Lung (tissue), 12 donors: ENCODE data around the gene TRAT1. TPM values are rescaled to one million over a fixed set of nuclear protein-coding genes. Genes with fewer than 3 reads are reported as not detected.

Experiments
- ATAC-seq: fragments of 200-7000 bp; cut with Tn5 transposase; one replicate; pipeline ENCODE4 v1.9.1; 2020; ENCODE audit warnings: moderate number of reproducible peaks; ENCODE audit not compliant: insufficient read depth, low FRiP score
- DNase-seq, 3 donors: peaks; one replicate each; pipeline ENCODE4 v3.0.0-alpha.2; 2013 to 2017
- H3K27ac ChIP-seq, 2 donors: one replicate each; pipeline ENCODE4 v1.5.1; 2013; ENCODE audit warnings: mild to moderate bottlenecking in 2 of 2, moderate library complexity in 2 of 2, control low read depth in 1 of 2, inconsistent platforms in 1 of 2, low read depth in 1 of 2, low read length in 1 of 2
- H3K27me3 ChIP-seq, 3 donors: one replicate each; pipeline ENCODE4 v1.5.1; 2013; ENCODE audit warnings: low read length in 2 of 3; ENCODE audit not compliant: control insufficient read depth in 3 of 3, insufficient read depth in 3 of 3
- H3K36me3 ChIP-seq, 4 donors: one replicate each; pipeline ENCODE4 v1.5.1; 2013; ENCODE audit warnings: low read length in 4 of 4, mild to moderate bottlenecking in 1 of 4, moderate library complexity in 1 of 4; ENCODE audit not compliant: control insufficient read depth in 4 of 4, insufficient read depth in 4 of 4
- H3K4me1 ChIP-seq, 5 donors: one replicate each; pipeline ENCODE4 v1.5.1; 2013; ENCODE audit warnings: low read length in 5 of 5, mild to moderate bottlenecking in 2 of 5, moderate library complexity in 1 of 5; ENCODE audit not compliant: control insufficient read depth in 5 of 5, insufficient read depth in 5 of 5
- H3K4me3 ChIP-seq: one replicate; pipeline ENCODE4 v1.5.1; 2013; ENCODE audit warnings: mild to moderate bottlenecking, control low read depth, moderate library complexity
- H3K9ac ChIP-seq, 2 donors: one replicate each; pipeline ENCODE4 v1.5.1; 2013; ENCODE audit warnings: low read length in 2 of 2, control low read depth in 1 of 2; ENCODE audit not compliant: insufficient read depth in 1 of 2
- H3K9me3 ChIP-seq, 4 donors: one replicate each; pipeline ENCODE4 v1.5.1; 2013; ENCODE audit warnings: low read length in 3 of 4, mild to moderate bottlenecking in 1 of 4, moderate library complexity in 1 of 4; ENCODE audit not compliant: control insufficient read depth in 4 of 4, insufficient read depth in 3 of 4
- CTCF ChIP-seq: IDR thresholded peaks from 2 replicates; pipeline ENCODE4 v1.5.1; 2012; ENCODE audit warnings: mild to moderate bottlenecking; ENCODE audit errors: control extremely low read depth, extremely low read depth
- WGBS, 2 donors: extraction: QIAGEN DNeasy Blood & Tissue Kit; methylation state at CpG; one replicate each; pipeline ENCODE4 v1.1.7; 2013; 5-methylcytosine and 5-hydroxymethylcytosine counted together
- polyA plus RNA-seq, 2 donors: library from polyadenylated mRNA; stranded (reverse); fragments of 200-250 nt; gene quantifications; one replicate each; pipeline ENCODE4 v1.2.1, GENCODE V29; 2013
- total RNA-seq, 2 donors: library from RNA; depleted of rRNA in 1 of 2; stranded (reverse); fragments of >200 nt in 1 of 2; gene quantifications; one replicate each; pipeline ENCODE4 v1.2.1, GENCODE V29; 2014 to 2021
- donor health status: control.
- donor health status: control.
- donor health status: Bipolar disorder and iron deficiency.
- donor health status: healthy.
- donor health status: DM: yes; HTN: yes; CAD: no.

TRAT1 gene
- total and polyA plus RNA-seq, 4 donors: 0.22 to 2.4 (median 0.46) TPM

- Histone ChIP-seq H3K9ac (no peak overlapping the region), H3K4me3 (no peak overlapping the region), H3K4me1 (no peaks in the 10 kb centered on the region), H3K27me3 (no peaks in the 10 kb centered on the region), H3K27ac (no peak overlapping the region), H3K36me3 (no peaks in the 10 kb centered on the region), H3K9me3 (no peaks in the 10 kb centered on the region)
- WGBS, 2 donors: 50 to 55% methylated on average over 7 of the region's 7 CpGs
- ATAC-seq (no peak), DNase-seq (no peak)
- no peak for TF ChIP-seq CTCF
Measured at GRCh38 chr3:108862865-108863798, 40.5 kb downstream of the TRAT1 start.

GRCh38 chr3:108863799-108864135, 41.2 kb downstream of the TRAT1 start:
- Histone ChIP-seq H3K4me3 (no peak overlapping the region), H3K4me1 (no peaks in the 10 kb centered on the region), H3K27ac (no peak overlapping the region), H3K36me3 (no peaks in the 10 kb centered on the region), H3K9ac (no peak overlapping the region), H3K9me3 (no peaks in the 10 kb centered on the region), H3K27me3 (no peaks in the 10 kb centered on the region)
- no peak for ATAC-seq
- WGBS, 2 donors: 89 to 90% methylated on average over 6 of the region's 6 CpGs
- DNase-seq: no peak
- TF ChIP-seq CTCF: no peak

DNA sequence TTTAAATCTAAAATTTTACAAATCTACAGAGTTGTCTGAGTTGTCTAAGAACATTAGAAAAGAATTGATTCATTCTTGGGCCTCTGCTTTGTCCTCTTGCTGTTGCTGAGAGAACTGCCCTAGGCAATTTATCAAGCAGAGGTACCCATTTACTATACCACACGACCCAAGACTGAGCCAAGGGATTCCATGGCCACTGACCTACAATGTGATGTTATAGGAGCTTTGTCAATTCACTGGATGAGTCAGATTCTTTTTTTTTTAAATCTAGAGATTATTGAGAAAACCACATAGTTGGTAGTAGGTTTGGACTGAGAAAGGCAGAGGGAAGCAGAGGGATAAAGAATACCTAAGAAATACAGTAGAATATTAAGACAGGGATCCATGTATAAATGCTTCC, 55.3 kb downstream of the TRAT1 start:
- WGBS, 2 donors: 64 to 65% methylated on average over 1 of the region's 1 CpG

More for the DNA sequence above, 55.3 kb downstream of the TRAT1 start:
- Histone ChIP-seq H3K27me3 (no peaks in the 10 kb centered on the region), H3K36me3 (no peaks in the 10 kb centered on the region), H3K9ac (no peak overlapping the region), H3K27ac (no peak overlapping the region), H3K4me3 (no peak overlapping the region), H3K4me1 (peaks cover 0 to 4% (median 0%) of the 10 kb centered on the region in 5 donors), H3K9me3 (no peaks in the 10 kb centered on the region)
- ATAC-seq: no peak
- no peak for TF ChIP-seq CTCF
- no peak for DNase-seq
